ENCODE results near the gene CSNK1G3.

DNA sequence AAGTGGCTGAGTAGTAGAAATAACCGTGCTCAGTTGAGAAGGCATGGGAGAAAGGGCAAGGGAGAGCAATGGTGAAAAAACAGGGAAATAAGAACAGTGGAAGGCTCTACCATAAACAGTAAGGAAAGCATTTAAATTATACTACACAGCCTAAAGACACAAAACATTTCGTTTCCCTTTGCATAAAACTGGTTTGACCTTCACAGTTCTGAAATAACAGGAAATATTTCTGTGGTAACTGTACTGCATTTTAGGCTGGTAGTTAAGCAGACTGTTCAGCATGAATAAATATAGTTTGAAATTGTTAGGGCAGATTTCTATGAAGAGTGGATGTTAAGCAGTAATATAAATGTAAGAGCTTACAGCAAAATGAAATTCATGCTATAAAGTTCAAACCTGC lies 147.5 kb downstream of the CSNK1G3 start:
- TF ChIP-seq POLR2A (IDR thresholded peaks at IDR 0.05), result no peak
- TF ChIP-seq, protein P1, sequence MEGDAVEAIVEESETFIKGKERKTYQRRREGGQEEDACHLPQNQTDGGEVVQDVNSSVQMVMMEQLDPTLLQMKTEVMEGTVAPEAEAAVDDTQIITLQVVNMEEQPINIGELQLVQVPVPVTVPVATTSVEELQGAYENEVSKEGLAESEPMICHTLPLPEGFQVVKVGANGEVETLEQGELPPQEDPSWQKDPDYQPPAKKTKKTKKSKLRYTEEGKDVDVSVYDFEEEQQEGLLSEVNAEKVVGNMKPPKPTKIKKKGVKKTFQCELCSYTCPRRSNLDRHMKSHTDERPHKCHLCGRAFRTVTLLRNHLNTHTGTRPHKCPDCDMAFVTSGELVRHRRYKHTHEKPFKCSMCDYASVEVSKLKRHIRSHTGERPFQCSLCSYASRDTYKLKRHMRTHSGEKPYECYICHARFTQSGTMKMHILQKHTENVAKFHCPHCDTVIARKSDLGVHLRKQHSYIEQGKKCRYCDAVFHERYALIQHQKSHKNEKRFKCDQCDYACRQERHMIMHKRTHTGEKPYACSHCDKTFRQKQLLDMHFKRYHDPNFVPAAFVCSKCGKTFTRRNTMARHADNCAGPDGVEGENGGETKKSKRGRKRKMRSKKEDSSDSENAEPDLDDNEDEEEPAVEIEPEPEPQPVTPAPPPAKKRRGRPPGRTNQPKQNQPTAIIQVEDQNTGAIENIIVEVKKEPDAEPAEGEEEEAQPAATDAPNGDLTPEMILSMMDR (IDR thresholded peaks at IDR 0.05 in 4 of 5, conservative IDR thresholded peaks at IDR 0.05 in 1 of 5), result no peak

Data from gastrocnemius medialis (tissue), 4 donors.